Colonic mucosa (tissue), 4 donors: Measurements from ENCODE around the gene CLEC18C. TPM values are rescaled to one million over a fixed set of nuclear protein-coding genes. Genes with fewer than 3 reads are reported as not detected.
A peak's percentile ranks its signal among the peaks of the same experiment; 100 is the strongest.
"Not testable (repeated sequence)": the region's sequence is repeated elsewhere in the genome, so short reads cannot be mapped to it uniquely, and the experiment has no call there.

Experiments used
- DNase-seq: peaks from one replicate; pipeline ENCODE4 v3.0.0-alpha.2; 2020
- H3K27ac ChIP-seq: fragments of 200-600 bp; one replicate; pipeline ENCODE4 v1.8.0; 2021
- H3K27me3 ChIP-seq: fragments of 200-600 bp; one replicate; pipeline ENCODE4 v1.8.0; 2021
- H3K36me3 ChIP-seq: fragments of 200-600 bp; one replicate; pipeline ENCODE4 v1.8.0; 2021
- H3K4me1 ChIP-seq: fragments of 200-600 bp; one replicate; pipeline ENCODE4 v1.8.0; 2021; ENCODE audit warnings: mild to moderate bottlenecking
- H3K4me3 ChIP-seq: fragments of 200-600 bp; one replicate; pipeline ENCODE4 v1.8.0; 2021
- H3K9ac ChIP-seq, 2 donors: one replicate each; pipeline ENCODE4 v1.7.0; 2013; ENCODE audit warnings: control low read depth in 2 of 2, low read depth in 2 of 2, low read length in 2 of 2
- H3K9me3 ChIP-seq: fragments of 200-600 bp; one replicate; pipeline ENCODE4 v1.8.0; 2021
- intact Hi-C: fragments of 100-400 bp; cut with DNase I; formaldehyde crosslinking; loops from one replicate; pipeline ENCODE4 v1.14.1; 2022
- total RNA-seq, 2 donors: library from RNA; stranded (reverse); fragmentation: NEBNext Ultra II Directional in 1 of 2; extraction: Animal tissue kit (Norgen Biotek cat#: 25700) in 1 of 2; gene quantifications; one replicate each; pipeline ENCODE4 v1.2.1, GENCODE V29; 2021
- donor health status: healthy.
- donor health status: DM: no; HTN: no; CAD: no.
- donor health status: DM: no; HTN: no; CAD: no.

Gene CLEC18C
- total RNA-seq, 2 donors from 2014 or later = 0.10 to 0.35 TPM

DNA sequence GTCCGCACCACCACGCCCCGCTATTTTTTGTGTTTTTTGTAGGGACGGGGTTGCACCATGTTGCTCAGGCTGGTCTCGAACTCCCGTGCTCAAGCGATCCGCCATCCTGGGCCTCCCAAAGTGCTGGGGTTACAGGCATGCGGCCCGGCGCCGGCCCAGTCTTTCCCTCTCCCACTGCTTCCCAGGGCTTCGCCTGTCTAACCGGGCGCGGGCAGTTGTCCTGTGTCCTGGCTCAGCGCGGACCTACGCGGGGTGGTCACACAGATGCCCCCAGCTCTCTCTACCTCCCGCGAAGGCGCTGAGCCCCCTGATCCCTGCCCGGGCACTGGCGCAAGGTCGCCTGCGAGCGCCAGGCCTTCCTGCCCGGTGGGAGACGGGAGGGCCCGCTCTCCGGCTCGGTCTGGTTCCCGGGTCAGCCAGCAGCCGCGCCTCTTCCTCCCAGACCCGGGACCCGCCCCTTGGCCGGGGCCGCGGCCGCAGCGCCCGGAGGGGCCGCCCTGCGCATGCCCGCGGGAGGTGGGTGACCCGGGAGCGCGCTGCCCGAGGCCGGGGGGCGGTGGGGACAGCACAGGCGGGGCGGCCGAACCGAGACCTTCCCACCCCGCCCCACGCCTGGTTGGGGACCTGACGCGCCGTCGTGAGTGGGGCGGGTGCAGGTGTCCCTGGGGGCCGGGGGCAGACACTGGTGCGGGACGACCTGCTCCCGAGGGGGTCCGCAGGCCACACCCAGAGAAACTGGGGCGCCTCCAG is 14.4 kb downstream of the CLEC18C start:
- H3K27me3 ChIP-seq, H3K4me3 ChIP-seq, H3K36me3 ChIP-seq, H3K4me1 ChIP-seq, H3K9ac ChIP-seq, intact Hi-C loops, H3K9me3 ChIP-seq, H3K27ac ChIP-seq: not testable (repeated sequence)
- DNase-seq = peak; percentile 34

DNA sequence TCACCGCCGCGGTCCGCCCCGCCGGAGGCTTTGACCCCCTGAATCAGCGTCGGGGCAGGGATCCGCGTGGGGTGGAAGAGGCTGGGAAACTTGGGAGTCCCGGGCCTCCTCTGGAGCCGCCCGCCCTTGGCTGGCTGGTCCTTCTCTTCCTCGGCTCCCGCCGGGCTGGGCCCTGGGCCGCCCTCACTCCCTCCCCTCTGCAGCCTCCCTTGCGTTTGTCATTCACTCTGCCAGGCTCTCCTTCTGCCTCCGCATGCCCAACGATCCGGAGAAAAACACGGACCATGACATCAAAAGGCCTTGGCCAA is 15.0 kb downstream of the CLEC18C start:
- not testable (repeated sequence) for H3K27ac ChIP-seq, H3K4me3 ChIP-seq

DNA sequence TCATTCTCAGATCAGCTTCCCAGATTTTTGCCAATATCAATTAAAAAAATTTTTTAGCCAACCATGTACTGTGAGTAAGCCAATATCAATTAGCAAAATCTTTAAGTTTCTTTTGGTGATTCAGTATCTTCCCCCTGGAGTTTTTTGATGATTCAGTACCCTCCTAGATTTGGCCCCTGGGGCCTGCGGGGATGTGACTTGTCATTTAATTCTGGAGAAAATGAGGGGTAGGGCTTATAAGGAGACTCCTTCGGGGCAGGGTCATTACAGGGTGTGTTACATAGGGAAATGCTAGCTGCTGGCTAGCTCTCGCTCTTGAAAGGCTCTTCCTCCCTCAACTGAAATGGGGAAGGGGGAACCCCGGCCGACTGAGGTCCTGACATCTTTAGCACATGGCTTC is 17.0 kb downstream of the CLEC18C start:
- H3K27ac ChIP-seq, H3K4me1 ChIP-seq, H3K9me3 ChIP-seq, intact Hi-C loops, H3K4me3 ChIP-seq, H3K9ac ChIP-seq, DNase-seq, H3K36me3 ChIP-seq, H3K27me3 ChIP-seq: not testable (repeated sequence)

More for the DNA sequence above, 15.0 kb downstream of the CLEC18C start:
- DNase-seq, H3K36me3 ChIP-seq, H3K4me1 ChIP-seq, H3K9me3 ChIP-seq, H3K9ac ChIP-seq, H3K27me3 ChIP-seq, intact Hi-C loops: not testable (repeated sequence)

DNA sequence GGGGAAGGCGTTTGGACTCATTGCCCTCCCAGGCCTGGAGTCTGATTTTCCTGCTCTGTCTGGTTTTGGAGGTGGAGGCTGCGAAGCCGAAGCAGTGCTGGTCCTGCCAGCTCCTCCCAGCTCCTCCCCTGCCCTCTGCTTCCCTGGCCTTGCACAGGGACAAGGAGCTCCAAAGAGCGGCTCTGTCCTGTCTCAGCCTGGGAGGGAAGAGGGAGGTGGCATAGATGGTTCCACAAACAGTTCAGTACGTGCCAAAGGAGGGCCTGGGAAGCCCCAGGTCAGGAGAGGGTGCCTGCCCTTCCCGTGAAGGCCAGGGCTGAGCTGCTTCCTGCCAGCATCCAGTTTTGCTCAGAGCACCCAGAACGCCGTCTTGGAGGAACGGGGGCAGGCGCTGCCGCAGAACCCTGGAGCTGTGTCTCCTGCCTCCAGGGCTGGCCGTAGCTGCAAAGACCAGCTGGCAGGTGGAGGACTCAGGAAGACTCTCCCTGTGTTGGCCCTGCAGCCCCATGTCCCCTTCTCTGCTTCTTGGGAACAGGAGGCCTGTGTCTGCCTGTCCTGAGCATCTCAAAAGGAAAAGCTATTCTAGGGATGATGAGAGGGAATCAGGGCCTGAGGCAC is 23.2 kb downstream of the CLEC18C start:
- H3K36me3 ChIP-seq, H3K27ac ChIP-seq, H3K9me3 ChIP-seq, H3K9ac ChIP-seq, DNase-seq, H3K4me3 ChIP-seq, H3K4me1 ChIP-seq, H3K27me3 ChIP-seq, intact Hi-C loops: not testable (repeated sequence)

DNA sequence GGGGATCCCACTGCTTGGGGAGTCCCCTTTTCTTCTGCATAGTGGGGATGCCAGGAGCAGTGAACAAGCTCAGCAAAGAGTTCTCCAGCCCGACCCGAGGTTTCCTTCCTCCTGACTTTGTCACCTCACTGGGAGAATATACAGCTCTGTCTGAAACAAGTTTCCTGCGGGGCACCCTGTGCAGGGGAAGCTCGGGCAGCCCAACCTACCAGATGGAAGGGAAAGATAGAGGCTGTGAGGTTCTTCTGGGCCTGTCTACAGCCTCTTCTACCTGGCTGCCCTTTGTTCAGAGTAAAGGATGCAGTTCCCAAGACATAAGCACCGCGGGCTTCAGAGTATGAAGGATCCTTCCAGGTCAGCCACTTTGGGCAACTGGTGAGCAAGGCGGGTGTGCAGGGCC is 24.0 kb downstream of the CLEC18C start:
- H3K9ac ChIP-seq, intact Hi-C loops, H3K27me3 ChIP-seq, DNase-seq, H3K4me3 ChIP-seq, H3K9me3 ChIP-seq, H3K36me3 ChIP-seq, H3K27ac ChIP-seq, H3K4me1 ChIP-seq: not testable (repeated sequence)

DNA sequence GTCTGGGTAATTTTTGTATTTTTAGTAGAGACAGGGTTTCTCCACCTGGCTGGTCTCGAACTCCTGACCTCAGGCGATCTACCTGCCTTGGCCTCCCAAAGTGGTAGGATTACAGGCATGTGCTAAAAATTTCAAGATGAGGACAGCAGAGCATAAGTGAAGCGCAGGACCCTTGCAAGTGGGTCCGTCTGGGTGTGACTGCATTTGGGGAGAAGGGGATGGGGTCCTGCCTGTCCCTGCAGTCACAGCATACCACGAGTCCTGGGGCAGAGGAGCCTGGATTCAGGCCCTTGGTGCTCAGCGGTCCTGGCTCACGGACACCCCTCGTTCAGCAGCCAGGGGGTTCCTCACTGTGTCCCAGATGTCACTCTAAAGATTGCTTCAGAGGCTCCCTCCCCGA is 24.6 kb downstream of the CLEC18C start:
- H3K9ac ChIP-seq, H3K4me1 ChIP-seq, intact Hi-C loops, H3K4me3 ChIP-seq, H3K9me3 ChIP-seq, H3K36me3 ChIP-seq, H3K27ac ChIP-seq, DNase-seq, H3K27me3 ChIP-seq: not testable (repeated sequence)

DNA sequence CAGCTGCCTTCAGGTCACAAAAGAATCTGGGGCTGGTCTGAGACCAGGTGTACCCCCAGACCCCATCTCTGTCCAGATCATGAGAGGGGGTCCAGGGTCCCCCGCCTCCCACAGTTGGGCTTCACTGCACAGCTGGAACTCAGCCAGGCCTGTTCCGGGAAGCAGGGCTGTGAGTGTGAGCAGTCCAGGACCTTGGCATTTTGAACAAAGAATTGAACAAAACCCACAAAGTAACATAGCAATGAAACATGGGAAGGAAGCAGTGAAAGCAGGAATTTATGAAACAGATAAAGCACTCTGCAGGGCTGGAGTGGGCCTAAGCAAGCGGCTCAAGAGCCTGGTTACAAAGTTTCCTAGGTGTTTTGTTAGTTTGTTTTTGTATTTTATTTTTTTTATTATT is 25.1 kb downstream of the CLEC18C start:
- H3K9me3 ChIP-seq, H3K4me1 ChIP-seq, H3K27me3 ChIP-seq, H3K9ac ChIP-seq, H3K36me3 ChIP-seq, H3K4me3 ChIP-seq, intact Hi-C loops, H3K27ac ChIP-seq, DNase-seq: not testable (repeated sequence)

DNA sequence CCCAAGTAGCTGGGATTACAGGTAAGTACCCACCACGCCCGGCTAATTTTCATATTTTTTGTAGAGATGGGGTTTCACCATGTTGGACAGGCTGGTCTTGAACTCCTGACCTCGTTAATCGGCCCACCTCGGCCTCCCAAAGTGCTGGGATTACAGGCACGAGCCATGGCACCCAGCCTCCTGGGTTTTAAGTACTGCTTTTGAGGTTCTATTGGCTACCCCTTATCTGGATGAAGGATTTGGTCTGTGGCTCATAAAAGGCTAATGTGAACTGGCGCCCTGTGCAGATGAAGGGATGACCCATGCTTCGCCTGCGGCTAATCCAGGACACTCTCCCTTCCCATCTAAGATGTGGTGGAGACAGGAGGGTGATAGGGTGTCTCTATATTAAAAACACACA is 25.6 kb downstream of the CLEC18C start:
- H3K4me1 ChIP-seq, intact Hi-C loops, DNase-seq, H3K9me3 ChIP-seq, H3K4me3 ChIP-seq, H3K36me3 ChIP-seq, H3K9ac ChIP-seq, H3K27me3 ChIP-seq, H3K27ac ChIP-seq: not testable (repeated sequence)

DNA sequence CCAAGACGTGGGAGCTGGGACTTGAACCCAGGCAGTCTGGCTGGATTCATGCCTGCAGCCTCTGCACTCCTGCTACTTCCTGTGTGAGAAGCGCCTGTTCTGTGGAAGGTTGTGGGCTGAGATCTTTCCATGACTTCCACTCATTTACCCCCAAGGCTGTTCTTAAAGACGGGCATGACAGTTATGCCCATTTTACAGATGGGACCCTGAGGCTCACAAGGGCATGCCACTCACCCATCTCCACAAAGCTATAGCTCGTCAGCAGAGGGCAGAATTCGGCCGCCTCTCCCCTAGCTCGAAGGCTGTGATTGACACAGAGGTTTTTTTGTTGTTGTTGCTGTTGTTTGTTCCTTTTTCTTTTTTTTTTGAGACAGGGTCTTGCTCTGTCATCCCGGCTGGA is 26.5 kb downstream of the CLEC18C start:
- H3K27ac ChIP-seq, DNase-seq, H3K36me3 ChIP-seq, H3K9me3 ChIP-seq, H3K4me1 ChIP-seq, H3K9ac ChIP-seq, H3K4me3 ChIP-seq, H3K27me3 ChIP-seq, intact Hi-C loops: not testable (repeated sequence)

DNA sequence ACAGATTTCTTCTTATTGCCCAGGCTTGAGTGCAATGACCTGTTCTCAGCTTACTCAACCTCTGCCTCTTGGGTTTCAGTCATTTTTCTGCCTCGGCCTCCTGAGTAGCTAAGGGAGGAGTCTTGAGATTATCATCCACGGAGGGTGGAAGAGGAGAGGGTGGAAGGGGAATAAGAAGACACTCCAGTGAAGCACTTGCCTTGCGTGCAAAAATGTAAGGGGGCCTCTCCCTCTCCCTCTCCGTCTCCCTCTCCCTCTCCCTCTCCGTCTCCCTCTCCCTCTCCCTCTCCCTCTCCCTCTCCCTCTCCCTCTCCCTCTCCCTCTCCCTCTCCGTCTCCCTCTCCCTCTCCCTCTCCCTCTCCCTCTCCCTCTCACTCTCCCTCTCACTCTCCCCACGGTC is 29.9 kb downstream of the CLEC18C start:
- intact Hi-C loops, H3K9me3 ChIP-seq, DNase-seq: not testable (repeated sequence)

DNA sequence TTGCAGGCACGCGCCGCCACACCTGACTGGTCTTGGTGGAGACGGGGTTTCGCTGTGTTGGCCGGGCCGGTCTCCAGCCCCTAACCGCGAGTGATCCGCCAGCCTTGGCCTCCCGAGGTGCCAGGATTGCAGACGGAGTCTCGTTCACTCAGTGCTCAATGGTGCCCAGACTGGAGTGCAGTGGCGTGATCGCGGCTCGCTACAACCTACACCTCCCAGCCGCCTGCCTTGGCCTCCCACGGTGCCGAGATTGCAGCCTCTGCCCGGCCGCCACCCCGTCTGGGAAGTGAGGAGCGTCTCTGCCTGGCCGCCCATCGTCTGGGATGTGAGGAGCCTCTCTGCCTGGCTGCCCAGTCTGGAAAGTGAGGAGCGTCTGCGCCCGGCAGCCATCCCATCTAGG is 30.4 kb downstream of the CLEC18C start:
- H3K27ac ChIP-seq, intact Hi-C loops, H3K9ac ChIP-seq, H3K4me1 ChIP-seq, H3K36me3 ChIP-seq, H3K9me3 ChIP-seq, H3K4me3 ChIP-seq, DNase-seq, H3K27me3 ChIP-seq: not testable (repeated sequence)

More for the DNA sequence above, 29.9 kb downstream of the CLEC18C start:
- H3K4me1 ChIP-seq, H3K9ac ChIP-seq, H3K27me3 ChIP-seq, H3K4me3 ChIP-seq, H3K27ac ChIP-seq, H3K36me3 ChIP-seq: not testable (repeated sequence)

DNA sequence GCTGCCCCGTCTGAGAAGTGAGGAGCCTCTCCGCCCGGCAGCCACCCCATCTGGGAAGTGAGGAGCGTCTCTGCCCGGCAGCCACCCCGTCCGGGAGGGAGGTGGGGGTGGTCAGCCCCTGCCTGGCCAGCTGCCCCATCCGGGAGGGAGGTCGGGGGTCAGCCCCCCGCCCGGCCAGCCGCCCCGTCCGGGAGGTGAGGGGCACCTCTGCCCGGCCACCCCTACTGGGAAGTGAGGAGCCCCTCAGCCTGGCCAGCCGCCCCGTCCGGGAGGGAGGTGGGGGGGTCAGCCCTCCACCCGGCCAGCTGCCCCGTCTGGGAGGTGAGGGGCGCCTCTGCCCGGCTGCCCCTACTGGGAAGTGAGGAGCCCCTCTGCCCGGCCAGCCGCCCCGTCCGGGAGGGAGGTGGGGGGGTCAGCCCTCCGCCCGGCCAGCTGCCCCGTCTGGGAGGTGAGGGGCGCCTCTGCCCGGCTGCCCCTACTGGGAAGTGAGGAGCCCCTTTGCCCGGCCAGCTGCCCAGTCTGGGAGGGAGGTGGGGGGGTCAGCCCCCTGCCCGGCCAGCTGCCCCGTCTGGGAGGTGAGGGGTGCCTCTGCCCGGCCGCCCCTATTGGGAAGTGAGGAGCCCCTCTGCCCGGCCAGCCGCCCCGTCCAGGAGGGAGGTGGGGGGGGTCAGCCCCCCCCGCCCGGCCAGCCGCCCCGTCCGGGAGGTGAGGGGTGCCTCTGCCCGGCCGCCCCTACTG is 31.2 kb downstream of the CLEC18C start:
- intact Hi-C loops = not testable (repeated sequence)

DNA sequence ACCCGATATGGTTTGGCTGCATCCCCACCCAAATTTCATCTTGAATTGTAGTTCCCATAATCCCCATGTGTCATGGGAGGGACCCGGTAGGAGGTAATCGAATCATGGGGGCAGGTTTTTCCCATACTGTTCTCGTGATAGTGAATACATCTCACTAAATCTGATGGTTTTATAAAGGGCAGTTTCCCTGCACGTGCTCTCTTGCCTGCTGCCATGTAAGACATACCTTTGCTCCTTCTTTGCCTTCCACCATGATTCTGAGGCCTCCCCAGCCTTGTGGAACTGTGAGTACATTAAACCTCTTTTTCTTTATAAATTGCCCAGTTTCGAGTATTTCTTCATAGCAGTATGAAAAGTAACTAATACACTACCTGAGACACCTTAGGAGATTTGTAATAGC is 32.8 kb downstream of the CLEC18C start:
- DNase-seq, H3K4me1 ChIP-seq, H3K36me3 ChIP-seq, H3K9me3 ChIP-seq, H3K9ac ChIP-seq, H3K27ac ChIP-seq, H3K4me3 ChIP-seq, H3K27me3 ChIP-seq, intact Hi-C loops: not testable (repeated sequence)

More for the DNA sequence above, 31.2 kb downstream of the CLEC18C start:
- H3K4me1 ChIP-seq, H3K27ac ChIP-seq, H3K4me3 ChIP-seq, H3K36me3 ChIP-seq, H3K9ac ChIP-seq, H3K27me3 ChIP-seq, H3K9me3 ChIP-seq, DNase-seq: not testable (repeated sequence)
